Fibroblast of skin of left biceps (primary cell): ENCODE data around the gene WDCP.
"Not testable (repeated sequence)": the region's sequence is repeated elsewhere in the genome, so short reads cannot be mapped to it uniquely, and the experiment has no call there.

ENCODE experiments used
- DNase-seq, 2 experiments: peaks; one replicate each; pipeline ENCODE4 v3.0.0-alpha.2; 2013; ENCODE audit warnings: low read depth in 2 of 2

WDCP gene

DNA sequence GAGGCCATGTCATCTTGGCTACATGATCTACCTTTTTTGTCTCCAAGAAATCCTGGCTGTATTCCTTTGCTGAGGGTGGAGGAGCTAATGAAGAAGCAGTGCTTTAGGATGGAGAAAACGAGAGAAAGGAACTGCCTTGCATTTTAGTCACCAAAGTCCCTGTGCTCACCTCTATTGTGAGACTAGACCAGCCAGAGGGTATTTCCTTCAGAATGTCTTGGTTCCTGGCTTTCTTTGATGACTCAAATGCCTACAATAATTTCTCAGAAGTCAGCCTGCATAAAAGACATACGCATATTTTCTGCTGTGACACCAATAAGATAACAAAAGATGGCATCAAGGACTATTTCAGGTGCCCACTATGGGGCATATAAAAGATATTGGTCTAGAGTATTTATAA is 18.1 kb upstream of the WDCP start:
- no peak for DNase-seq

DNA sequence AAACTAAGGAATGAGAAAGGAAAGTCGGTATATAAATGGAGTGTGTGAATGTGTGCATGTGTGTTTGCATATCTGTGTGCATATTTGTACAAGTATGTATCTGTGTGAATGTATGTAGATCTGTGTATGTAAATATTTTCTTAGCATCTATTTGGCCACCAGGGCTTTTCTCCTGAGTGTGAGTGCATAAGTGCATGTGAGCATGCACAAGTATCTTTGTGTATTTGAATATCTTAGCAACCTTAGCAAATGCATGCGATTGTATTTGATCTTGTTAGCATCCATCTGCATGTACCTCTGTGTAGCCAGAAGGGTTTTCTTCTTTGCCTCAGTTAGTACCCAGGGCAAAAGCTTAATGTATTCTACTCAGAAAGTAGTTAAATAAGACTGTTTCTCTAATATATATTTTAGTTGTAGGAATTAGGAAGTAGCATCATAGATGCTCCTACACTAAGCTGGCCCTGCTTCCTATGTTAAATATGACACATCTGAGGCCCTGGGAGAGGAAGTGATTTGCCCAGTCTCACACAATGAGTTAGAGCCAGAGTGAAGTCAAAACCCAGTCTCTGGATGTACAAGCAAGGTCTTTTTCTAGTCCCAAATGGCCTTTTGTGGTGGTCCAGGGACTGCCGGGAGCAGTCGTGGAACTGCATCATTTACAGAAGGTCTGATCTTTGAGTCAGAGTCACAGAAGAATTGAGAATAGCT is 11.5 kb upstream of the WDCP start:
- DNase-seq: no peak

- no peak for DNase-seq
These were observed 8.6 kb upstream of the WDCP start for GRCh38 chr2:24055750-24056149.

- DNase-seq: no peak
These were observed 7.3 kb upstream of the WDCP start for GRCh38 chr2:24054366-24055010.

GRCh38 chr2:24052951-24053350 is 5.8 kb upstream of the WDCP start:
- no peak for DNase-seq

DNA sequence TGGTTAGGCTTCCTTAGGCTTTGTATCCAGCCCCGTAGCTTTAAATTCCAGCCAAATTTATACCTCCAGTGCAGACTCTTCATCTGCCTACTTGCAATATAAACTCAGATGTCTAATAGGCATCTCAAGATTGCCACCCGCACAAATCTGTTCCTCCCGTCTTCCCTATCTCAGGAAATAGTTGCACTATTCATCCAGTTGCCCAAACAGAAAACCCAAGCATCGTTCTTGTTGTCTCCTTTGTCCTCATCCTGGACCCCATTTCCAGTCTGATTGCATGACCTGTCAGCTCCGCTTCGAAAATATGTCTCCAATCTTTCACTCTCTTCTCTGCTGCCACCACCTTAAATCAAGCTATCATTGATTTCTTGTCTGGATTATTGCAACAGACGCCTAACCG is 4.6 kb upstream of the WDCP start:
- DNase-seq: no peak

GRCh38 chr2:24050041-24050979 is 3.1 kb upstream of the WDCP start:
- DNase-seq: no peak

GRCh38 chr2:24049485-24050021 is 2.4 kb upstream of the WDCP start, which contains the start of gene FKBP1B:
Gene FKBP1B, plus strand, starts transcription at chr2:24049741. Its CDS starts 109 bp downstream, at chr2:24049850.
- no peak for DNase-seq

DNA sequence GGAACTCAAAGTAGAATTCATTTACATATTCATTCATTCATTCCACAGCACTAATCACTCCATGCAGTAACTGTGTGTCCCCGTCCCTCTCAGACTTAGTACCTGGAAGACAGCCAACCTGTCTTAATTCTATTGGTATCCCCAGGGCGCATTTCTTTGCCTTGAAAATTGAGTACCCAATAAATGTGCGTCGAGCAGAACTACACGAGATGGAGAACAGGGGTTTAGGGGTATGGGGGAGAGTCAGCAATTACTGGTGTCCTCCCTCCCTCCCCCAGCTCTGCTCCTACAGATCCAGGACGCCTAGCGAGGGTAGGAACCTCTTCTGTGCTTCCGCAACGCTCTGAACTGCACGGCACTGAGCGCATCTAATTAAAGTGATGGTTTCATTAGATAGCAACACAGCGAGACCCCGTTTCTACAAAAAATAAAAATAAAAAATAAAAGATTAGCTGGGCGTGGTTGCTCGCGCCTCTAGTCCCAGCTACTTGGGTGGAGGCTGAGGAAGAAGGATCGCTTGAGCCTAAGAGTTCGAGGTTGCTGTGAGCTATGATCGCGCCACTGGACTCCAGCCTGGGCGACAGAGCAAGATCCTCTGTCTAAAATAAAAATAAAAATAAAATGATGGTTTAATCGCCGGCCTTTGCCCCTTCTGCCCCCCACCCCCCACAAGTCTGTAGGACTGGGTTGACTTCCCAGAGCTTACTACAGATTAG is 1.7 kb upstream of the WDCP start:
- DNase-seq: no peak

GRCh38 chr2:24047703-24048033 is 477 bp upstream of the WDCP start:
- DNase-seq: no peak

DNA sequence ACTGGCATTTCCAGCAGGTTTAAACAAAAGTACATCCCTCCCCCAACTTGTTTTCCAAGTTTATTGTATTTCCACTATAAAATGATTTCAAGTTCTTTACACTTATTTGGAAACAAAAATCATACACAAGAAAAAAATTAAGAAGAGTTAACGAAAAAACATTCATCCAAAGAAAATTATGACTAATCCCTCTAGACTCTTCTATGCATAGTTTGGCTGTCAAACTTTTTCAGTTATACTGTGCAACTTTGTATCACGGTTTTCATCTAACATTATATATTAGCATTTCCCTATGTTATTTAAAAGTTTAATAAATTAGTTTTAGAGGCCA is 627 bp downstream of the WDCP start:
- DNase-seq: no peak

DNA sequence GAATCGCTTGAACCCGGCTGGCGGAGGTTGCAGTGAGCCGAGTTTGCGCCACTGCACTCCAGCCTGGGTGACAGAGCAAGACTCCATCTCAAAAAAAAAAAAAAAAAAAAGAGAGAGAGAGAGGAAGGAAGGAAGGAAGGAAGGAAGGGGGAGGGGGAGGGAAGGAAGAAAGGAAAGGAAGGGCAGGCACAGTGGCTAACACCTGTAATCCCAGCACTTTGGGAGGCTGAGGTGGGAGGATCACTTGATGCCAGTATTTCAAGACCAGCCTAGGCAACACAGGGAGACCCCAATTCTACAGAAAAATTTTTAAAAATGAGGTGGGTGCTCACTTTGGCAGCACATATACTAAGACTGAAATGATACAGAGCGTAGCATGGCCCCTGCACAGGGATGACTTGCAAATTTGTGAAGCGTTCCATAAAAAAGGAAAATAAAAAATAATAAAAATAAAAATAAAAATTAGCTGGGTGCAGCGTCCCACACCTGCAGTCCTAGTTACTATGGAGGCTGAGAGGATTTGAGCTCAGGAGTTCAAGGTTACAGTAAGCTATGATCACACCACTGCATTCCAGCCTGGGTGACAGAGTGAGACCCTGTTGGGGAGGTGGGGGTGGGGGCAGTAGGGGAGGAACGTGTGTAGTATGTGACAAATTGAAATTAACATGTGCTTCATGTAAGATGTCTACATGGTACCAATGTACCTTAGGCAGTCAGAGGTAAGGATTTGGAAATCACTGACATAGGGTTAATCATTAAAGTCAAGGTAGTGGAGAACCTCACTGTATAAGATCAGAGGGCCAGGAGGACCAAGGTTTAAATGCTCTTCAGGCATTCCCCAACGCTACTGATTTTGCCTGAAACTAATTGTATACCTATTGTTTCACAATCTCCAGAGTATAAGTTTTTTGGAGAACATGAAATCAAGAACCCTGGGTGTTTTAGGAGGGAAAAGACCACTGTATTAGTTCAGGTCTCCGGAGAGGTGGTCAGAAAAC is 1.4 kb downstream of the WDCP start:
- DNase-seq: no peak

- DNase-seq: not testable (repeated sequence)
These were observed 4.1 kb downstream of the WDCP start for GRCh38 chr2:24043133-24043532.

- no peak for DNase-seq
These were observed 6.7 kb downstream of the WDCP start for GRCh38 chr2:24040511-24040910.

DNA sequence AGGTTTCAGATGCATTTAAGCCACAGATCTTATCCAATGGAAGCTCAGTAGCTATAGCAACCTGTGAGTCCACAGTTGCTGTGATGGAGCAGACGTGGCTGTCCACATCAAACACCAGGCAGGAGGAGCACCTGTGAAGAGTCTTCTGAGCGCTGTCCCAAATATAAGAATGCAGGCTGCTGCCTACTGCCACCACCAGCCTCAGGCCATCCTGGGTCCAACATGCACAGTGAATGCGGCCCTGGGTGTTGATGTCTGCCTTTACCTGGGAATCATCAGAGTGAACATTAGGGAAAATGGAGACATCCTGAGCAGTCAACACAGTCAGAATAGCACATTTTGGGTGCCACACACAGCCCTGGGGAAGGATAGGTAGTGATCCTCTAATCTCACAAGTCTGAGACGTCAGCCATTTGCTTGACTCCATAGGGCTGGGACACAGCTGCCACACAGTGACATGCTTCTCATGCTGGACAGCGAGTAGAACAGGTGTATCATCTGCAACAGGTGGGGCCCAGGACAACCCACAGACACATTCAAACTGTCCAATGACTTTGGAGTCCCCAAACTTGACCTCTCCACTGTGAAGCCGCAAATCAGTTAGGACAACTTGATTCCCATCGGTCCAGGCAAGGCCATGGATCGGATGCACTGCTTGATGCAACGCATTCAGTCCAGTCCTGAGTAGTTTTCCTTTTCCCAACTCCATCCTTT is 8.2 kb downstream of the WDCP start:
- no peak for DNase-seq

DNA sequence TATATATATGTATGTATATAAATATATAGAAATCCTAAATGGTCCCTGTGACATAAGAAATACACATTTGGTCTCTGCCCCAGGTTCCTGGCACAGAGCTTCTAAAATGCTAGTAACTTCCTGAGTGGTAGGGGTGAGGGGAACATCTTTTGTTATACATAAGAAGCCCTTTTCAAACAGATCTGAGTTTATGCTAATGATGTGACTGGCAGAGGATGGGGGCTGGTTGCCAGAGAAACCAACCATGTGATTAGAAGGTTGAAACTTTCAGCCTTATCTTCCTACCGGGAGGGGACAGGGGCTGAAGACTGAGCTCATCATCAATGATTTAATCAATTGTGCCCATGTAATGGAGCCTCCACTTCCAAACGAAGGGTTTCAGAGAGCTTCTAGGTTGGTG is 21.0 kb downstream of the WDCP start:
- DNase-seq: no peak

- no peak for DNase-seq
These were observed 22.1 kb downstream of the WDCP start for GRCh38 chr2:24024996-24025663.

GRCh38 chr2:24024018-24024417 is 23.2 kb downstream of the WDCP start:
- DNase-seq: no peak

DNA sequence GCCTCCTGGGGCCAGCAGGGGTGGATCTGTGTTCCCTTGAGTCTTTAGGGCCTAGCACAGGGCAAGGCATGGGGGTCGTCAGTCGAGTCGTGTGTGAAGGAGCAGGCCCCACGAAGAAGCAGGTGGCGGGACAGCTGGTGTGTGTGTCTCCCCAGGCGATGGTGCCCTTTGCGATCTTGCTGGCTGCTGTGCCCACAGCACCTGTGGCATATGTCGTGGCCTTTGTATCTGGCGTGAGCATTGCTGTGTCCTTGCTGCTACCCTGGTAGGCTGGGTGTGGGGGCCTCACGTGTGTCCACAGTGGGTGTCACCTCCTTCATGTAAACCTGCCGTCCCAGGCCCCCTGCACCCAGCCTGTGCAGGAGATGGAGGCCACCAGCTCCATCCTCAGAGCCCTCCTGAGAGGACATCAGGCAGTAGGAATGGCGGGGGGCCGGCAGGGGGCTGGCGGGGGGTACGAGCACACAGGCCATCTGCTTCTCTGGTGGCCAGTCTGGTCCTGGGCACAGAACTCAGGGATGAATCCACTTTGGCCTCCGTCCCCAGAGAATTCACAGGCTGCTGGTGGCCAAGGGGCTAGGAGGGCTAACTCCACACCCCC is 24.1 kb downstream of the WDCP start:
- DNase-seq: no peak
